ENCODE data around the gene GLT6D1.
"Not testable (repeated sequence)": the region's sequence is repeated elsewhere in the genome, so short reads cannot be mapped to it uniquely, and the experiment has no call there.

Gene GLT6D1

DNA sequence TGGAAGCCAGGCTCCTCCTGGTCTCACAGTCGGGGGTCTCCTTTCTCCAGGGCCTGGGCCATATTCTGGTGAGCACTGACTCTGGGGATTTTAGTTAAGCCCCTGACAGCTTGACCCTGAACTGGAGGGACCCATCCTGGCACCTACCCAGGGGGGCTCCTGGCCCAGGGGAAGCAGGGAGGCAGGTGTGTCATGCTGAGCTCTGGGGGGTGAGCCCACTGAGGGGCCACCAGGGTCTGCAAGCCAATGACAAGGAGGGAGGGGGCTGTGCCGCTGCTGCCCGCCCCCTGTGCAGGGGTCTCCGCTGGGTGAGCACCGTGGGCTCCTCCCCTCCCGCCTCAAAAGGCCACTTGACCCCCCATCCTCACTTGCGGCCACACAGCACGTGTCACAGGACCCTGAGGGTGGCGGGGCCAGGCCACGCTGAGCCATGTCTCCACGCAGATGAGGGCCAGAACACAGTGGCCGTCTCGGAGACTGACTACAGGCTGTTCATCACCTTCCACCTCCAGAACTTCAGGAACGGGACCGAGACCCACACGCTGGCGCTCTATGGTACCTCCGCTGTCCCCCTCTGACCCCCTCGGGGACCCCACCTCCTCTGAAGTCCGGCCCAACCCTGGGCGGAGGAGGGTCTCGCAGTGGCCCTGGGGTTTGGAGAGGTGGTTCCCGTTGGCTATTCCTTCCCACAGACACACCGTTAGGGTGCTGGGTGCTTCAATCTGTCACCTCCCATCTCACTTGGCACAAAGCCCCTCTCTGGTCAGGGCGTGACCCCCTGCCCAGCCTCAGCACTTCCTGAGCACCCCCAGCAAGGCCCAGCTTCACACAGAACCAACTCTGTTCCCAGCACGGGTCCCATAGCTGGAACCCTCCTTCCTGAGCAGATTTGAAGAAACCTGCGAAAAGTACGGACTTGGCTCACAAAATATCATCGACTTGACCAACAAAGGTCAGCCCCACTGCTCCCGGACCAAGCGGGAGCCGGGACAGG is 25.8 kb upstream of the GLT6D1 start:
- DNase-seq, result peak; percentile 52

- no peak for DNase-seq
These were observed 24.9 kb upstream of the GLT6D1 start for GRCh38 chr9:135664266-135664665.

GRCh38 chr9:135663857-135664256 is 24.5 kb upstream of the GLT6D1 start:
- DNase-seq, result no peak

GRCh38 chr9:135663451-135663770 is 24.1 kb upstream of the GLT6D1 start:
- no peak for DNase-seq

- peak; percentile 79 for DNase-seq
These were observed 23.6 kb upstream of the GLT6D1 start, which contains the start of gene LCN9 for GRCh38 chr9:135662758-135663450. Gene LCN9, plus strand, starts transcription at chr9:135663309. Its CDS starts 13 bp downstream, at chr9:135663322.

DNA sequence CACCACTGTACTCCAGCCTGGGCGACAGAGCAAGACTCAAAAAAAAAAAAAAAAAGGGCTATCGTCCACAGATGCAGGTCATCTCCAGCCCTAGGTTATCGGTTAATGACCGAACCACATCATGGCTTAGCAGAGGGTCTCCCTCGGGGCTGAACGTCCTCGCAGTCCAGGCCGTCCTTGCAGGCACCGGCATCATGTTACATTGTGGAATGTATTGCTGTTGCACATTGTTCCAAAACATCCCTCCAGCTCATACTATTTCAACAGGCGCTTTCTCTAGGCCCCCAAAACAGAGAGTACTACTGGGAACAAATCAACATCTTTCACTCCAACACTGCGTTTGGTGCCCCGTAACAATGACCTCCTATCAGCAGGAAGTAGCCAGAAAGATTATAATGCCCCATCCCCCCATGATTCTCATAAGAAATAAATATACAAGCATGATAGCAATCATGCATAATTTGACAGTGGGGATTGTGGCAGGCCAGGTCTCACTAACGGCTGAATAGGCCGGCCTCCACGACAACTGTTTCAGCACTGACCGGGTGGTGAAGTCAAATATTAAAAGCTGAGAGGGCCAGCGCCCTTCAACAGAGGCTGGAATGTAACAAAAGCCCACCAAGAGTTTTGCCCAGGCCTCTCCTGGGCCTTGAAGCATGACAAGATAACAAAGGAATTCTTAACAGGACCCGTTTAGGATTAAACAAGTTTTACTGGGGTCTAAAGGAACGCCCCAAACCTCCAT is 22.6 kb upstream of the GLT6D1 start:
- DNase-seq, result no peak

- DNase-seq, result no peak
These were observed 21.1 kb upstream of the GLT6D1 start for GRCh38 chr9:135660407-135660806.

GRCh38 chr9:135659252-135659651 is 19.9 kb upstream of the GLT6D1 start:
- DNase-seq, result no peak

DNA sequence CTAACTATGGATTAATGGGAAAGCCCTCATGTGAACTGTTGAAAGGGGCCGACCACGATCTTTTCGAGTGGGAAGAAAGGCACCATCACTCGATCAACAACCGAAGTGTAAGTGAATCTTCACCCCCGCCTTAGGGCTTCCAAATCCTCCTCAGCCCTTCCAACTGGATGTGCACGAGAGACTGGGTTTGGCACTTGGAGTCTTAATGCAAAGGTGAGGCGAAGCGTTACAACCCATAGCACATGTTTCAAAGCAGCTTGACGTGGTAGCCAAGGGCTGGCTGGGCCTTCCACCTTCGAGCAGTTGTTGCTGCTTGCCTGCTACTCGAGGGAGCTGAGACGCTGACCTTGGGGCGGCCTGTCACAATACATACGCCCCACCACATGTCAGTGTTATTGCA is 18.1 kb upstream of the GLT6D1 start:
- no peak for DNase-seq

GRCh38 chr9:135655317-135655716 is 16.0 kb upstream of the GLT6D1 start:
- DNase-seq, result no peak

- DNase-seq, result no peak
These were observed 11.1 kb upstream of the GLT6D1 start for GRCh38 chr9:135650408-135650807.

- no peak for DNase-seq
These were observed 10.2 kb upstream of the GLT6D1 start for GRCh38 chr9:135649508-135649907.

- DNase-seq, result no peak
These were observed 9.4 kb upstream of the GLT6D1 start for GRCh38 chr9:135648494-135649410.

- DNase-seq, result no peak
These were observed 8.5 kb upstream of the GLT6D1 start for GRCh38 chr9:135647884-135648283.

DNA sequence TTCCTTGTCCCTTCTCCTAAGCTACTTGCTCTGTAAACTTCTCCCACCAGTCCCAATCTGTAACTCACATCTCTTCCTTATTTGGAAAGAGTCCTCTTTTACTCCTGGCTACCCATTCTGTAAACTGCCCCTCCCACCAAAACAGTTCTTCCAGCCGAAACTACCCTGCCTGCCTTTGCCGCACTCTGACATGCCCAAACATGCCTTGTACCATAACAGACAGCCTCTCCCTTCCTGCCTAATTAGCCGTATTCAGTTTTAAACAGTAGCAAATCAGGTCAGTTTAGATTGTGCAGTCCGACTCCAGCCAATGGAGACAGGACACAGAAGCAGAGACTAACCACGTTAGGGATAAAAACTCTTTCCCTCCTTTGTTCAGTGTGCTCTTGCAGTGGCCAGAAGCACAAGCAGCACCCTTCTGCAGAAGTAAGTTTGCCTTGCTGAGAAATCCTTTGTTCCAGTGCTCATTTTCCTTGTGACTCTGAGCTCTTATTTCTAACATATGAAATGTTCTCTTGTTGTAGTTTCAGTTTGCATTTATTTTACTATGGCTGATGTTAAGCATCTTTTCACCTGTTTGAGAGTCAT is 5.4 kb upstream of the GLT6D1 start:
- peak; percentile 94 for DNase-seq

- no peak for DNase-seq
These were observed 2.4 kb upstream of the GLT6D1 start for GRCh38 chr9:135641745-135642144.

DNA sequence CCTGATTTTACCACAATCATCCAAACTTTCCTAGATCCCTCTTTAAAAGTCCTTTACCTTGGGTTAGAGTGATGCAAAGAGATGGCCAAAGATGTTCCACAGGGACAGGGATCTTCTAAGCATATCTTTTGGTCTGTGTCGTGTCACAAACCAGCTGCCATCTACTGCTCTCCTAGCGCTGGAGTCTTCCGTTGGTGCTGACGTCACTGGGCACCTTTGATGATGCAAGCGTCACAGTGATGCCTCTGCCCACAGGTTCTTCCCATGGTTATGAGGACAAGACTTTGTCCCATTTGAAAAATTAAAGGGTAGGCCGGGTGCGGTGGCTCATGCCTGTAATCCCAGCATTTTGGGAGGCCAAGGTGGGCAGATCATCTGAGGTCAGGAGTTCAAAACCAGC is 1.7 kb upstream of the GLT6D1 start:
- DNase-seq, result no peak

- DNase-seq, result not testable (repeated sequence)
These were observed 2.3 kb downstream of the GLT6D1 start for GRCh38 chr9:135636930-135637530.

DNA sequence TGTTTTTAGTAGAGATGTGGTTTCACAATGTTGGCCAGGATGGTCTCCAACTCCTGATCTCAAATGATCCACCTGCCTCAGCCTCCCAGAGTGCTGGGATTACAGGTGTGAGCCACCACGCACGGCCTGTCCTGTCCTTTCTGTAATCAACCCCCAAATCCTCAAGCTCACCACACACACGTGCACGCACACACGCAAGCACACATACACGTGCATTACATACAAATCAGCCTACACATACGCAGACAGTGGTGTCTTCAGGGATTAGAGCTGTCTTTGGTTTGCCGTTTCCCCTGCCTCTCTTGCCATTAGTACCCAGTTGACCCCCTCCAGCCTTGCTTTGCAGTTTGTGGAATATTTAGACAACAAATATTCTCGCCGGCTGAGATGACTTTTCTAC is 6.5 kb downstream of the GLT6D1 start:
- DNase-seq, result no peak

GRCh38 chr9:135624282-135624681 is 15.1 kb downstream of the GLT6D1 start:
- DNase-seq, result no peak

GRCh38 chr9:135622415-135623020 is 16.8 kb downstream of the GLT6D1 start:
- DNase-seq, result no peak

All from islet precursor cell (in vitro differentiated cells).